ENCODE measurements around the gene MYL6B.
A peak's percentile ranks its signal among the peaks of the same experiment; 100 is the strongest.

Gene MYL6B

DNA sequence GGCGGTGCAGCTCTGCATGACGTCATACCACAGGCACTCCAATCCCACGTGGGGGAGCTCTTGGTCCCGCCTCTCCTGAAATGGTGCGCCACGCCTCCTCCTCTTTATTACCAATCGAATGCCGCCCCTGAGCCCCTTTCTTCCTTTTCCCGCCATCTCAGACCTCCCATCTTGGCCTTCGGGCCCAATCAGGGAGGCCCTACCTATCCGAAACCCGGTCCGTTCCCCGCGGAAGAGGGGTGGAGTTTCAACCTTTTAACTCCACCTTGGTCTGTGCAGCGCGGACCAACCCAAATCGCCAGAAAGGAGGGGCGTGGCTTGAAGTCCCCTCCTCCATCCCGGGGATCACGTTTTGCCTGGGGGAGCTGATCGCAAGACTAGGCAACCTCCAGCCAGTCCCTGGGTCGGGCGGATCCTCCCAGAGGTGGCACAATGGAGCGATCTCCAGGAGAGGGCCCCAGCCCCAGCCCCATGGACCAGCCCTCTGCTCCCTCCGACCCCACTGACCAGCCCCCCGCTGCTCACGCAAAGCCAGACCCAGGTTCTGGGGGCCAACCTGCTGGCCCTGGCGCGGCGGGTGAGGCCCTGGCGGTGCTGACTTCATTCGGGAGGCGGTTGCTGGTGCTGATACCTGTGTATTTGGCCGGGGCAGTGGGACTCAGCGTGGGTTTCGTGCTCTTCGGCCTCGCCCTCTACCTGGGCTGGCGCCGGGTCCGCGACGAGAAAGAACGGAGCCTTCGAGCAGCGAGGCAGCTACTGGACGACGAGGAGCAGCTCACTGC, 24.3 kb upstream of the MYL6B start, which contains the start of gene ESYT1:
ESYT1 (plus strand) TSS at position 380 of the 782 bp plus-strand sequence; CDS start at position 433, 53 bp downstream.
- Histone ChIP-seq H3K9me3 (ENCODE audit: control insufficient read depth, insufficient read depth, low read length) (peaks cover 5% of the 10 kb centered on the region; the same call in 1 of the 2 replicates), H3K27me3 (ENCODE audit: control insufficient read depth, low read length) (no peaks in the 10 kb centered on the region), H3K4me1 (ENCODE audit: control insufficient read depth, low read length) (peaks cover 54% of the 10 kb centered on the region), H3K79me2 (ENCODE audit: control insufficient read depth, low read length) (peaks cover 40% of the 10 kb centered on the region), H4K20me1 (ENCODE audit: control insufficient read depth, insufficient read depth, low read depth, low read length) (no peaks in the 10 kb centered on the region), H3K4me3 (ENCODE audit: low read length) (peak within 1 kb of the TSS; percentile 90), H3K9me2 (replicated peaks; ENCODE audit: control insufficient read depth, low read length) (no peaks in the 10 kb centered on the region), H3F3A (ENCODE audit: control insufficient read depth, insufficient read depth) (peaks cover 28% of the 10 kb centered on the region), H3K36me3 (ENCODE audit: control insufficient read depth, low read length) (peaks cover 29% of the 10 kb centered on the region), H3K27ac (ENCODE audit: low read depth, low read length) (peak within 1 kb of the TSS; percentile 82), H3K4me2 (ENCODE audit: low read length) (peak within 1 kb of the TSS; percentile 93)
- no peak for TF ChIP-seq EZH2phosphoT487 (IDR thresholded peaks at IDR 0.05; ENCODE audit: borderline replicate concordance, low read length)
- TF ChIP-seq, protein P1, sequence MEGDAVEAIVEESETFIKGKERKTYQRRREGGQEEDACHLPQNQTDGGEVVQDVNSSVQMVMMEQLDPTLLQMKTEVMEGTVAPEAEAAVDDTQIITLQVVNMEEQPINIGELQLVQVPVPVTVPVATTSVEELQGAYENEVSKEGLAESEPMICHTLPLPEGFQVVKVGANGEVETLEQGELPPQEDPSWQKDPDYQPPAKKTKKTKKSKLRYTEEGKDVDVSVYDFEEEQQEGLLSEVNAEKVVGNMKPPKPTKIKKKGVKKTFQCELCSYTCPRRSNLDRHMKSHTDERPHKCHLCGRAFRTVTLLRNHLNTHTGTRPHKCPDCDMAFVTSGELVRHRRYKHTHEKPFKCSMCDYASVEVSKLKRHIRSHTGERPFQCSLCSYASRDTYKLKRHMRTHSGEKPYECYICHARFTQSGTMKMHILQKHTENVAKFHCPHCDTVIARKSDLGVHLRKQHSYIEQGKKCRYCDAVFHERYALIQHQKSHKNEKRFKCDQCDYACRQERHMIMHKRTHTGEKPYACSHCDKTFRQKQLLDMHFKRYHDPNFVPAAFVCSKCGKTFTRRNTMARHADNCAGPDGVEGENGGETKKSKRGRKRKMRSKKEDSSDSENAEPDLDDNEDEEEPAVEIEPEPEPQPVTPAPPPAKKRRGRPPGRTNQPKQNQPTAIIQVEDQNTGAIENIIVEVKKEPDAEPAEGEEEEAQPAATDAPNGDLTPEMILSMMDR (IDR thresholded peaks at IDR 0.05; ENCODE audit: low read depth, low read length, poor library complexity, severe bottlenecking), result no peak

DNA sequence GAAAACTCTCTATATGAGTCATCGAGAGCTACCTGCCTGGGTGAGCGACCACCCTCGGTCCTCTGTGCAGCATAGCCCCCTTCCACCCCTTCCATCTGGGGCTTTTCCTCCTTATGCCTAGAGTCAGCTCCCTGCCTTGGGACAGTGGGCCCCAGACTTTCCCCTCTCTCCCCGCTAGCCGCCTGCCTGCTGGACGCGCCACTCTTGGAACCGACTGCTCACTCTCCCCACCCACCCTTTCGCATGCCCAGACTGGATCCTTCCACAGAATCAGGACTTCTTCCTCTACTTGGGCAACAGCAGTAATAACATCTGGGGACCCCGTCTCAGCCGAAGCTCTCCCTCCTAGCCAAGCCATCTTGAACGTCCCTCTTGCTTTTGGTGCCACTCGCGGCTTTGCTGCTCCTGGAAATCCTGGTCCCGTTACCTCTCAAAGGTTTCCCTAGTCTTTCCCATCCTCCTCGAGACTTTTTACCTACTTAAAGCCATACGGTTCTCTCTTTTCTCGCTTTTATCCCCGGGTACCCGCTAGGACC, 23.6 kb upstream of the MYL6B start:
- Histone ChIP-seq H3K9me2 (replicated peaks; ENCODE audit: control insufficient read depth, low read length) (no peaks in the 10 kb centered on the region), H3K27ac (ENCODE audit: low read depth, low read length) (peak overlapping the region; percentile 53), H3K4me3 (ENCODE audit: low read length) (peak overlapping the region; percentile 90), H3K4me1 (ENCODE audit: control insufficient read depth, low read length) (peaks cover 52% of the 10 kb centered on the region), H4K20me1 (ENCODE audit: control insufficient read depth, insufficient read depth, low read depth, low read length) (no peaks in the 10 kb centered on the region), H3K27me3 (ENCODE audit: control insufficient read depth, low read length) (no peaks in the 10 kb centered on the region), H3K4me2 (ENCODE audit: low read length) (peak overlapping the region; percentile 85), H3F3A (ENCODE audit: control insufficient read depth, insufficient read depth) (peaks cover 28% of the 10 kb centered on the region), H3K36me3 (ENCODE audit: control insufficient read depth, low read length) (peaks cover 36% of the 10 kb centered on the region), H3K9me3 (ENCODE audit: control insufficient read depth, insufficient read depth, low read length) (peaks cover 5% of the 10 kb centered on the region; the same call in 1 of the 2 replicates), H3K79me2 (ENCODE audit: control insufficient read depth, low read length) (peaks cover 40% of the 10 kb centered on the region)
- TF ChIP-seq, protein P1 (IDR thresholded peaks at IDR 0.05; ENCODE audit: low read depth, low read length, poor library complexity, severe bottlenecking), result no peak
- no peak for TF ChIP-seq EZH2phosphoT487 (IDR thresholded peaks at IDR 0.05; ENCODE audit: borderline replicate concordance, low read length)

DNA sequence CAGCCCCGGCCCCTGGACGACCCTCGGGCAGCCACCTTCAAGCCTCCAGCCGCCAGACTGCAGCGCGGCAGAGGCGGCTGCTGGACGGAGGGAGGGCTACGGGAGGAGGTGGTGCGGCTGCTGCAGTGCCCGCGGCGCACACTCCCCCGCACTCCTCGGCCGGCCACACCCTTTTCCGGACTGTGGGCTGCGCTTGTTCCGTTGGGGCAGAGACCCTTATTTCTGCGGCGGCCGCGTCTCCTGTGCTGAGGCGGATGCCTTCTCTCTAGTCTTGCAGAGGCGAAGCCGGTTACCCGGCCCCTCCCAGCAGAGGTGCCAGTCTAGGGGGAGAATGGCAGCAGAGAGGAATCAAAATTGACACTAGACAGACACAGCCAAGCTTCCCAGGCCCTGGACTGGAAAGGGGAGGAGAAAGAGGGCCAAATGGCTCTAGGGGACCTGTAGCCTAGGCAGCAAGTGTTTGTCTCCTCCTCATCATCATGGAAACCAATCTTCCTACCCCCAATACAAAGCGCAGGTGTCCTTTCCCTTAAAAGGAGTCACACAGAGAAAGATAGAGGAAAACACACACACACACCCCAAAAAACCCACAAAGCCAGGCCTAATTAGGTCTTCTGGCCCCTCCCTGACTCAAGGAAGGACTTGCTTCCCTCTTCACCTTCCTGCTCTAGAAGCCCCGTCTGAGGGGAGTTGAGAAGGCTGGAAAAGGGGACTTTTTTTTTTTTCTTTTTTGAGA, 23.0 kb upstream of the MYL6B start:
- Histone ChIP-seq H3K4me3 (ENCODE audit: low read length) (peak overlapping the region; percentile 90), H4K20me1 (ENCODE audit: control insufficient read depth, insufficient read depth, low read depth, low read length) (no peaks in the 10 kb centered on the region), H3K36me3 (ENCODE audit: control insufficient read depth, low read length) (peaks cover 42% of the 10 kb centered on the region), H3K27ac (ENCODE audit: low read depth, low read length) (peak overlapping the region; percentile 53), H3F3A (ENCODE audit: control insufficient read depth, insufficient read depth) (peaks cover 23% of the 10 kb centered on the region), H3K27me3 (ENCODE audit: control insufficient read depth, low read length) (no peaks in the 10 kb centered on the region), H3K4me2 (ENCODE audit: low read length) (peak overlapping the region; percentile 85), H3K9me2 (replicated peaks; ENCODE audit: control insufficient read depth, low read length) (no peaks in the 10 kb centered on the region), H3K9me3 (ENCODE audit: control insufficient read depth, insufficient read depth, low read length) (peaks cover 5% of the 10 kb centered on the region; the same call in 1 of the 2 replicates), H3K4me1 (ENCODE audit: control insufficient read depth, low read length) (peaks cover 46% of the 10 kb centered on the region), H3K79me2 (ENCODE audit: control insufficient read depth, low read length) (peaks cover 35% of the 10 kb centered on the region)
- TF ChIP-seq, protein P1 (IDR thresholded peaks at IDR 0.05; ENCODE audit: low read depth, low read length, poor library complexity, severe bottlenecking), result no peak
- TF ChIP-seq EZH2phosphoT487 (IDR thresholded peaks at IDR 0.05; ENCODE audit: borderline replicate concordance, low read length), result no peak

All from DOHH2 (cell line).